Umbilical cord (tissue), 2 donors: ENCODE results near the gene FXN. TPM values are rescaled to one million over a fixed set of nuclear protein-coding genes. Genes with fewer than 3 reads are reported as not detected.
"Not testable (repeated sequence)": the region's sequence is repeated elsewhere in the genome, so short reads cannot be mapped to it uniquely, and the experiment has no call there.

Source experiments
- DNase-seq: peaks from one replicate; pipeline ENCODE4 v3.0.0-alpha.2; 2015; ENCODE audit warnings: low spot score
- total RNA-seq: library from RNA; depleted of rRNA; stranded (reverse); fragments of >200 nt; gene quantifications from one replicate; pipeline ENCODE4 v1.2.3, GENCODE V29; 2014; ENCODE audit warnings: low replicate concordance; ENCODE audit not compliant: insufficient read depth

Gene FXN
- total RNA-seq, 1 donor from 2014 or later, result 8.2 TPM

GRCh38 chr9:69023650-69024049, 11.9 kb upstream of the FXN start:
- no peak for DNase-seq

GRCh38 chr9:69027355-69028097, 8.0 kb upstream of the FXN start:
- DNase-seq, result peak; percentile 49

GRCh38 chr9:69028754-69029153, 6.8 kb upstream of the FXN start:
- no peak for DNase-seq

- no peak for DNase-seq
These were observed 6.0 kb upstream of the FXN start for GRCh38 chr9:69029535-69029934.

- DNase-seq, result no peak
These were observed 4.5 kb upstream of the FXN start for GRCh38 chr9:69030851-69031645.

- DNase-seq, result no peak
These were observed 1.5 kb upstream of the FXN start for GRCh38 chr9:69034071-69034470.

GRCh38 chr9:69036309-69036708, 757 bp downstream of the FXN start:
- DNase-seq, result no peak

GRCh38 chr9:69036799-69037198, 1.2 kb downstream of the FXN start:
- DNase-seq, result no peak

- no peak for DNase-seq
These were observed 5.1 kb downstream of the FXN start for GRCh38 chr9:69040646-69041045.

- no peak for DNase-seq
These were observed 9.0 kb downstream of the FXN start for GRCh38 chr9:69044240-69045219.

GRCh38 chr9:69045821-69046220, 10.3 kb downstream of the FXN start:
- no peak for DNase-seq

- no peak for DNase-seq
These were observed 11.2 kb downstream of the FXN start for GRCh38 chr9:69046723-69047122.

GRCh38 chr9:69047371-69047770, 11.8 kb downstream of the FXN start:
- no peak for DNase-seq

- DNase-seq, result no peak
These were observed 13.5 kb downstream of the FXN start for GRCh38 chr9:69049094-69049493.

GRCh38 chr9:69050936-69051335, 15.4 kb downstream of the FXN start:
- DNase-seq, result not testable (repeated sequence)

GRCh38 chr9:69054989-69055388, 19.4 kb downstream of the FXN start:
- no peak for DNase-seq

- no peak for DNase-seq
These were observed 20.8 kb downstream of the FXN start for GRCh38 chr9:69056191-69056815.

GRCh38 chr9:69058101-69058500, 22.5 kb downstream of the FXN start:
- no peak for DNase-seq

- no peak for DNase-seq
These were observed 25.2 kb downstream of the FXN start for GRCh38 chr9:69060766-69061165.

- DNase-seq, result no peak
These were observed 26.6 kb downstream of the FXN start for GRCh38 chr9:69062195-69062594.

- no peak for DNase-seq
These were observed 28.3 kb downstream of the FXN start for GRCh38 chr9:69063839-69064238.
